H1 (cell line): ENCODE data around the gene TBK1.

ENCODE experiments used
- EZH2 ChIP-seq: fragments of 200-600 bp; sonication (generic); IDR thresholded peaks from 2 replicates; pipeline ENCODE4 v1.7.1; 2012; ENCODE audit warnings: low read depth, mild to moderate bottlenecking, moderate library complexity, low read length, inconsistent platforms; ENCODE audit not compliant: severe bottlenecking
- MAFK ChIP-seq: IDR thresholded peaks from 2 replicates; pipeline ENCODE4 v1.6.1; 2012; ENCODE audit warnings: low read depth, mild to moderate bottlenecking, improper control_type of control experiment, low read length
- POLR2AphosphoS5 ChIP-seq: IDR thresholded peaks from 2 replicates; pipeline ENCODE4 v1.6.1; 2011; ENCODE audit warnings: low read depth, low read length
- SRF ChIP-seq: IDR thresholded peaks from 2 replicates; pipeline ENCODE4 v1.6.1; 2011; ENCODE audit warnings: mild to moderate bottlenecking, low read depth, low read length, moderate library complexity
- TAF1 ChIP-seq: IDR thresholded peaks from 2 replicates; pipeline ENCODE4 v1.6.1; 2011; ENCODE audit warnings: mild to moderate bottlenecking, low read depth, low read length
- TAF7 ChIP-seq: optimal IDR thresholded peaks from 2 replicates; pipeline ENCODE3; 2011; ENCODE audit warnings: low read depth, mild to moderate bottlenecking, inconsistent platforms, low read length, moderate library complexity, borderline replicate concordance
- TBP ChIP-seq: IDR thresholded peaks from 2 replicates; pipeline ENCODE4 v1.6.1; 2011; ENCODE audit warnings: low read depth, low read length, improper control_type of control experiment
- TCF12 ChIP-seq: IDR thresholded peaks from 2 replicates; pipeline ENCODE4 v1.6.1; 2011; ENCODE audit warnings: low read depth, mild to moderate bottlenecking, low read length
- TF ChIP-seq, protein P1 (sequence below), 3 experiments: IDR thresholded peaks; 1 replicate in 2 of 3; 2 replicates in 1 of 3; pipeline versions ENCODE4 v1.5.1 to v1.6.1; 2011; ENCODE audit warnings: low read length in 3 of 3, mild to moderate bottlenecking in 3 of 3, inconsistent platforms in 2 of 3, low read depth in 1 of 3, moderate library complexity in 1 of 3; ENCODE audit not compliant: insufficient read depth in 1 of 3; ENCODE audit errors: control extremely low read depth in 1 of 3

DNA sequence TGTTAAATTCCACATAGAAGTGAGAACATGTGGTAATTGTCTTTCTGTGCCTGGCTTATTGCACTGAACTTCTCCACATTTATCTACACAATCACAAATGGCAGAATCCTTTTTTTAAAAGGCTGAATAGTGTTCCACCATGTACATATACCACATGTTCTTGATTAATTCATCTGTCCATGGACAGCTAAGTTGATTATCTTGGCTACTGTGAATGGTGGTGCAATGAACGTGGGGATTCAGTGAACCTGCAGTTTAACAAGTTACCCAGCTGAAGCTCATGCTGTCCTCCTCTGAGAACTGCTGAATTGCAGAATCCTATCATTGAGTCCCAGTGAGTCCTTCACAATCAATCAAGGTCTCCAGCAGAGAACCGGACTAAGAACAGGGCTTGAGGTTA lies 74.9 kb downstream of the TBK1 start:
- TF ChIP-seq POLR2AphosphoS5 = no peak
- TF ChIP-seq, protein P1, sequence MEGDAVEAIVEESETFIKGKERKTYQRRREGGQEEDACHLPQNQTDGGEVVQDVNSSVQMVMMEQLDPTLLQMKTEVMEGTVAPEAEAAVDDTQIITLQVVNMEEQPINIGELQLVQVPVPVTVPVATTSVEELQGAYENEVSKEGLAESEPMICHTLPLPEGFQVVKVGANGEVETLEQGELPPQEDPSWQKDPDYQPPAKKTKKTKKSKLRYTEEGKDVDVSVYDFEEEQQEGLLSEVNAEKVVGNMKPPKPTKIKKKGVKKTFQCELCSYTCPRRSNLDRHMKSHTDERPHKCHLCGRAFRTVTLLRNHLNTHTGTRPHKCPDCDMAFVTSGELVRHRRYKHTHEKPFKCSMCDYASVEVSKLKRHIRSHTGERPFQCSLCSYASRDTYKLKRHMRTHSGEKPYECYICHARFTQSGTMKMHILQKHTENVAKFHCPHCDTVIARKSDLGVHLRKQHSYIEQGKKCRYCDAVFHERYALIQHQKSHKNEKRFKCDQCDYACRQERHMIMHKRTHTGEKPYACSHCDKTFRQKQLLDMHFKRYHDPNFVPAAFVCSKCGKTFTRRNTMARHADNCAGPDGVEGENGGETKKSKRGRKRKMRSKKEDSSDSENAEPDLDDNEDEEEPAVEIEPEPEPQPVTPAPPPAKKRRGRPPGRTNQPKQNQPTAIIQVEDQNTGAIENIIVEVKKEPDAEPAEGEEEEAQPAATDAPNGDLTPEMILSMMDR (IDR thresholded peaks at IDR 0.05; ENCODE audit: control extremely low read depth in 1 of 3, insufficient read depth in 1 of 3, low read depth in 1 of 3, low read length in 3 of 3) = no peak
- no peak for TF ChIP-seq MAFK
- TF ChIP-seq TAF1 = no peak
- TF ChIP-seq EZH2 = no peak
- no peak for TF ChIP-seq TCF12
- TF ChIP-seq TAF7 = no peak
- no peak for TF ChIP-seq TBP
- no peak for TF ChIP-seq SRF
